Cerebellar nuclear complex (tissue), 1 donor: ENCODE results near the gene FGF11.
"Not testable (repeated sequence)": the region's sequence is repeated elsewhere in the genome, so short reads cannot be mapped to it uniquely, and the experiment has no call there.

ENCODE experiments used
- DNase-seq, 2 experiments: peaks; one replicate each; lab custom pipeline; 2025; lab: John Stamatoyannopoulos, UW

Gene FGF11

GRCh38 chr17:7479213-7480088, 40.1 kb downstream of the FGF11 start, which contains the start of gene ZBTB4:
Gene ZBTB4, minus strand, starts transcription at chr17:7479631. Its CDS starts 12,830 bp downstream, at chr17:7466801.
- peak in 1 of 2 experiments; percentile 15 for DNase-seq

- DNase-seq, result no peak
Observed at GRCh38 chr17:7480089-7480384, 40.7 kb downstream of the FGF11 start.

DNA sequence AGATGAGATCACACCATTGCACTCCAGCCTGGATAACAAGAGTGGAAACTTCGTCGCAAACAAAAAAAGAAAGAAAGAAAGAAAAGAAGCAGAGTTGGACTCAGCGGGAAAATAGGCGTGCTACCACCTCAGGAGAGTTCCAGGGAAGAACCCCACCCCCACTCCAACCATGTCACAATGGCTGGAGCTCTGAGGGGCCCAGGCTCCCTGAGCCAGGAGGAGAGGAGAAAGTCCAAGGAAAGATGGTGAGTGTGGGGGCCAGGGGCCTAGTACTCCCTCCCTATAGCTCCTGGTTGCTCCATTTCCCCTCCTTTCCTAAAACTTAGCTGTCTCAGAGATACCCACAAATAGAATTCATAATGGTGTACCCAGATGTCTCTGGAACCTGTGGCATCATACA, 42.0 kb downstream of the FGF11 start, which contains the start of gene SLC35G6:
TSS of gene SLC35G6 (plus strand) at position 172 of the 400 bp plus-strand sequence. CDS start at position 243, 71 bp downstream.
- DNase-seq, result not testable (repeated sequence)

GRCh38 chr17:7481842-7482741, 42.8 kb downstream of the FGF11 start:
- not testable (repeated sequence) for DNase-seq

DNA sequence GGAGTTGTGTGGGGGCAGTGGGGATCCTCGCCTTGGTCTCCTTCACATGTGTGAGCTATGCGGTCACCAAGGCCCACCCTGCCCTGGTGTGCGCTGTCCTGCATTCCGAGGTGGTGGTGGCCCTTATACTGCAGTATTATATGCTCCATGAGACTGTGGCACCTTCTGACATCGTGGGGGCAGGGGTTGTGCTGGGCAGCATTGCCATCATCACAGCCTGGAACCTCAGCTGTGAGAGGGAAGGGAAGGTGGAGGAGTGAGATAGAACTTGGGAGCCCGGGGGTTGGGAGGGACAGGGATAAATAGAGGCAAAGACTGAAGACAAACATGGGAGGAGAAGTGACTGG, 43.4 kb downstream of the FGF11 start:
- not testable (repeated sequence) for DNase-seq

GRCh38 chr17:7483255-7484066, 44.1 kb downstream of the FGF11 start:
- DNase-seq, result peak; percentile 86 to 96

DNA sequence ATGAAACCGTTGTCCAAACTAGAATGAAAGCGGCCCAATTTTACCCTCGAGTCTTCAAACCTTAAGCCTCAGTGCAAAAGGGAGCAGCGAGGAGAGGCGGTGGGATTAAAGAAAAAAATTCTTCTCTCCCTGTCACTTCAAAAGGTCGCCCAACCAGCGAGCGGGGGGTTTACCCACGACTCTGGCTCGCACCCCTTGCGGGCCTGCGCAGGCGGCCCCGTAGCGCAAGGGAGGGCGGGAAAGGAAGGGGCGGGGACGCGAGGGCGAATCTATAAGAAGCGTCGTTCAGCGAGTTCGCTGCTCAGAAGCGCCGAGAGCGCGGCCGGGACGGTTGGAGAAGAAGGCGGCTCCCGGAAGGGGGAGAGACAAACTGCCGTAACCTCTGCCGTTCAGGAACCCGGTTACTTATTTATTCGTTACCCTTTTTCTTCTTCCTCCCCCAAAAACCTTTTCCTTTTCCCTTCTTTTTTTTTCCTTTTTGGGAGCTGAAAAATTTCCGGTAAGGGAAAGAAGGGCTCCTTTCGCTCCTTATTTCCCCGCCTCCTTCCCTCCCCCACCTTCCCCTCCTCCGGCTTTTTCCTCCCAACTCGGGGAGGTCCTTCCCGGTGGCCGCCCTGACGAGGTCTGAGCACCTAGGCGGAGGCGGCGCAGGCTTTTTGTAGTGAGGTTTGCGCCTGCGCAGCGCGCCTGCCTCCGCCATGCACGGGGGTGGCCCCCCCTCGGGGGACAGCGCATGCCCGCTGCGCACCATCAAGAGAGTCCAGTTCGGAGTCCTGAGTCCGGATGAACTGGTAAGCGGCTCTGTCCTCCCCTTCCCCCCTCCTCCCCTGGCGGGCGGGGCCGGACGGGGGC, 45.0 kb downstream of the FGF11 start, which contains the start of gene POLR2A:
TSS of gene POLR2A (plus strand) at position 300 of the 852 bp plus-strand sequence.
- peak; percentile 81 to 96 for DNase-seq

- no peak for DNase-seq
Observed at GRCh38 chr17:7484919-7485377, 45.6 kb downstream of the FGF11 start.

- DNase-seq, result no peak
Observed at GRCh38 chr17:7486181-7486580, 46.9 kb downstream of the FGF11 start.

GRCh38 chr17:7490144-7490543, 50.8 kb downstream of the FGF11 start:
- no peak for DNase-seq

- DNase-seq, result no peak
Observed at GRCh38 chr17:7491583-7491982, 52.3 kb downstream of the FGF11 start.

GRCh38 chr17:7493941-7494340, 54.6 kb downstream of the FGF11 start:
- no peak for DNase-seq
